HepG2 (cell line): ENCODE data around the gene CCRL2.

Experiments used
- CTCF ChIP-seq: sonication (generic); formaldehyde crosslinking; IDR thresholded peaks from 2 replicates; pipeline ENCODE4 v1.5.0; 2020; ENCODE audit warnings: mild to moderate bottlenecking, missing genetic modification reagents, moderate library complexity
- SIX1 ChIP-seq: sonication (generic); formaldehyde crosslinking; IDR thresholded peaks from 2 replicates; pipeline ENCODE4 v1.4.0; 2020; ENCODE audit warnings: missing genetic modification reagents, borderline replicate concordance
- ZNF644 ChIP-seq: IDR thresholded peaks from 2 replicates; pipeline ENCODE4 v1.6.1; 2016; ENCODE audit warnings: low read depth
- TF ChIP-seq, protein P1 (sequence below): IDR thresholded peaks from 2 replicates; pipeline ENCODE4 v1.6.1; 2016

GRCh38 chr3:46453526-46454208 lies 46.6 kb downstream of the CCRL2 start:
- TF ChIP-seq, protein P1, sequence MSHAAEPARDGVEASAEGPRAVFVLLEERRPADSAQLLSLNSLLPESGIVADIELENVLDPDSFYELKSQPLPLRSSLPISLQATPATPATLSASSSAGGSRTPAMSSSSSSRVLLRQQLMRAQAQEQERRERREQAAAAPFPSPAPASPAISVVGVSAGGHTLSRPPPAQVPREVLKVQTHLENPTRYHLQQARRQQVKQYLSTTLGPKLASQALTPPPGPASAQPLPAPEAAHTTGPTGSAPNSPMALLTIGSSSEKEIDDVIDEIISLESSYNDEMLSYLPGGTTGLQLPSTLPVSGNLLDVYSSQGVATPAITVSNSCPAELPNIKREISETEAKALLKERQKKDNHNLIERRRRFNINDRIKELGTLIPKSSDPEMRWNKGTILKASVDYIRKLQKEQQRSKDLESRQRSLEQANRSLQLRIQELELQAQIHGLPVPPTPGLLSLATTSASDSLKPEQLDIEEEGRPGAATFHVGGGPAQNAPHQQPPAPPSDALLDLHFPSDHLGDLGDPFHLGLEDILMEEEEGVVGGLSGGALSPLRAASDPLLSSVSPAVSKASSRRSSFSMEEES (CRISPR knock-in tag), result no peak
- TF ChIP-seq CTCF (CRISPR knock-in tag) (no peak), ZNF644 (CRISPR knock-in tag) (no peak), SIX1 (no peak)
